Measurements from ENCODE around the gene ATP13A4.

Gene ATP13A4

DNA sequence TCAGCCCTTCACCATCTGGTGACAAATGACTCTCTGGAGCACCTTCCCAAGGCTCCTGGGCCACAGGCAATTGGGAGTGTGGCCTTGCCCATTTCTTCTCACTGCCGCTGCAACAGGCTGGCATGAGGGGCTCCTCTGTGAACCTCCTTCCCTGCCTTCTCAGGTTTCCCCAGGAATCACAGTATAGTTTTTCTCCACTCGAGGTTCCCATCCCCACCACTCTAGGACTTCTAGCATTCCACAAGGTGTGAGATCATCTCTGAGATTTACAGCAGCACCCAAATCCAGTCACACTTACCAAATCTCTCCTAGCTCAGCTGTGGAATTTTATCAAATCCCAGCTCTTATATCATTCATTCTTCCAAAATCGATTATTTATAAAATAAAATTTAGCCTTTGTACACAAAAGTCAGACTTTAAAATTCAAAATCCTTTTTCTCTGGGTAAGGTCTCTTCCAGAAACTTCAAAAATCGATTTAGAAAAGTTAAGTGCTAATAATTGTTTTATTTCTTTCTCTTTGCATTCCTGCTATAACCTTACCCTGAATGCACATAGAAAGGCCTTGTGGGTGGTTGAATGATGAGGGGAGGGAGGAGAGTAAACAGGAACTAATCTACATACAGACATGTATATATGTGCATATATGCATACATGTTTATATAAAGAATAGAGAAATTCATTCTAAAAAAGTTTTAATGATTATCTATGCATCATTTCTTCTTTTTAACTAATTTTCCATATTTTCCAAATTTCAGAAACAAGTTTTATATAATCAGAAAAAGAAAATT, 18.9 kb upstream of the ATP13A4 start:
- H3K9me3 Mint-ChIP-seq = no peaks in the 10 kb centered on the region
- H3K36me3 Mint-ChIP-seq (ENCODE audit: low read depth) = no peaks in the 10 kb centered on the region
- peaks cover 3% of the 10 kb centered on the region for H3K4me1 Mint-ChIP-seq (ENCODE audit: low read depth)
- no peaks in the 10 kb centered on the region for H3K27me3 Mint-ChIP-seq (ENCODE audit: low read depth)
- H3K4me3 Mint-ChIP-seq = no peak overlapping the region
- no peak overlapping the region for H3K27ac Mint-ChIP-seq

DNA sequence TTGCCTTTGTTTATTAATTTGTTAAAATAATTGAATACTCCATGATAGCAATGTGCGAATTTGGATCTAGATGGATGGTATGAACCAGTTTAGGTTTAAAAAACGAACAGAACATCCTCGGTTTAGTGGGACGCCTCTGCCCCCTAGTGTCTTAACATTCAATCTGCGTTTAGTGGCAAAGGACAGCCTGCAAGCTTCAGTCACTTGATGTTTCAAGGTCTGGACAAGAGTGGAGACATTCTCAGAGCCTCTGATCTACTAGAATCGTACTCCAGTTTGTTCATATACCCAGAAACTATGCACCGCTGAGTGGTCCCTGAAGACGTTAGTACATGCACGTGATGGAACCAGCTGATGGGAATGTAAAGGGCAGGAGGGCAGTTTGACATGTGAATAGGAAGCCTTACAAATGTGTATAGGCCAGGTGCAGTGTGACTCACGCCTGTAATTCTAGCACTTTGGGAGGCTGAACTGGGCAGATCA, 17.8 kb upstream of the ATP13A4 start:
- no peaks in the 10 kb centered on the region for H3K9me3 Mint-ChIP-seq
- H3K36me3 Mint-ChIP-seq (ENCODE audit: low read depth) = no peaks in the 10 kb centered on the region
- H3K27ac Mint-ChIP-seq = no peak overlapping the region
- no peak overlapping the region for H3K4me3 Mint-ChIP-seq
- H3K27me3 Mint-ChIP-seq (ENCODE audit: low read depth) = peaks cover 3% of the 10 kb centered on the region
- H3K4me1 Mint-ChIP-seq (ENCODE audit: low read depth) = peaks cover 3% of the 10 kb centered on the region

DNA sequence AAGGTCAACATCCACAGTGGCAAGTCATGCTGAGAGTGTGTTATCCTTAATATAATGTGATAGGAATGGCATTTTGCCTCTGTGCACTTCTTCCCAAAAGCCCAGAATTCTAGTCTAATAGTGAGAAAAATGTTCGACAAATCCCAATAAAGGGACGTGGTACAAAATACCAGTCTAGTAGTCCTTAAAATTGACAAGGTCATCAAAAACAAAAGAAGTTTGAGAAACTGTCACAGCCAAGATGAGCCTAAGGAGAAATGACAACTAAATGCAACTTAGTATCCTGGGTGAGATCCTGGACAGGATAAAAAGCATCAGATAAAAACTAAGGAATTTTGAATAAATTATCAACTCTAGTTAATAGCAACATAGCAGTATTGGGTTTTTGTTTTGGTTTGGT, 14.4 kb upstream of the ATP13A4 start:
- H3K4me1 Mint-ChIP-seq (ENCODE audit: low read depth) = peaks cover 3% of the 10 kb centered on the region
- H3K9me3 Mint-ChIP-seq = no peaks in the 10 kb centered on the region
- no peaks in the 10 kb centered on the region for H3K36me3 Mint-ChIP-seq (ENCODE audit: low read depth)
- H3K4me3 Mint-ChIP-seq = no peak overlapping the region
- H3K27me3 Mint-ChIP-seq (ENCODE audit: low read depth) = peaks cover 4% of the 10 kb centered on the region
- H3K27ac Mint-ChIP-seq = no peak overlapping the region

DNA sequence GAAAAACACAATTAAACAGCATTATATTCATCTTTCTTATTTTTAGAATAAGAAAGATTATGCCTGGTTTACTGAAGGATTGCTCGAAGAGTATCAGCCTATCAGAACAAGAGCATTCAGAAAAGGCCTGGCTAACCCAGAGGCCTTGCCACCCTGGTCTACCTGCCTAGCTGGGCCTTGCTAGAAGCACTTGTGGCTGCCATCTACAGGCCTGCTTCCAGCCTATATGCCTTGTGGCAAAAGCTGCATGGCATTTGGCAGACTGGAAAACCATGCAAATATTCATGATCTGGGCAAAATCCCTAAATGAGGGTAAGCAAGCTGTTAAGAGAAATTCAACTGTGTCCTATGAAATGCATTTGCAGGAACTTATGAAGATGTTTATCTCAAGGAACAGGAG, 9.3 kb upstream of the ATP13A4 start:
- Mint-ChIP-seq H3K27me3 (ENCODE audit: low read depth) (peaks cover 4% of the 10 kb centered on the region), H3K9me3 (no peaks in the 10 kb centered on the region), H3K4me3 (no peak overlapping the region), H3K36me3 (ENCODE audit: low read depth) (no peaks in the 10 kb centered on the region), H3K27ac (no peak overlapping the region), H3K4me1 (ENCODE audit: low read depth) (no peaks in the 10 kb centered on the region)

DNA sequence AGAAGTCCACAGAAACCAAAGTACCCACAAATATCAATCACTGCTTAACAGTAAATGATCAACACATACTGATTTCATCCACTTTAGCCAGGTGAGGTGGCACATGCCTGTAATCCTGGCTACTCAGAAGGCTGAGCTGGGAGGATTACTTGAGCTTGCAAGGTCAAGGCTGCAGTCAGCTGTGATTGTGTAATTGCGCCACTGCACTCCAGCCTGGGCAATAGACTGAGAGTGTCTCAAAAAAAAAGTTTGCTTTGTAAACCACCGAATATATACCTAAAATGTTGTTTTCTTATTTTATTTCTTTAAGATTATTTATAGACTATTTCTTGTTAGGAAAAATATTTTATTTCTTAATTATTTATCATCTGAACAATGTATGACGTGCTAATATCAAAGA, 8.7 kb upstream of the ATP13A4 start:
- Mint-ChIP-seq H3K4me3 (no peak overlapping the region), H3K4me1 (ENCODE audit: low read depth) (no peaks in the 10 kb centered on the region), H3K27ac (no peak overlapping the region), H3K36me3 (ENCODE audit: low read depth) (no peaks in the 10 kb centered on the region), H3K27me3 (ENCODE audit: low read depth) (peaks cover 4% of the 10 kb centered on the region), H3K9me3 (no peaks in the 10 kb centered on the region)

DNA sequence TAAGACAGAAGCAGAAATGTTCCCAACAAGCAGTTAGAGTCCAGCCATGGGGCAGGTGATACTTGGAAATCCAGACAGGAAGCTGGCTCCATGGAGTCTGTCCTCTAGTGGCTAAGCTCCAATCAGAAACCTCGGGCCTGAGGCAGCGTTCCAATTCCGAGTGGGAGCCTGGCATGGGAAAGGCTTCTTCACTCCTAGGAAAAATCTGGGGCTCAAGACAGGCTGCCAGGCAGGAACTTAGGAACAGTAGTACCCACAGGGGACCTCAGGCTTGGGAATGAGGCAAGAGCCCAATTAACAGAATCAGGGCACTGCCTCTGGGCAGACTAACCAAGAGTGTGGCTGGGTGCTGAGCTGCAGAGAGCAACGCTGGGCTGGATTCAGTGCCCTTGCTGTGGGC, 6.2 kb upstream of the ATP13A4 start:
- no peaks in the 10 kb centered on the region for H3K9me3 Mint-ChIP-seq
- H3K36me3 Mint-ChIP-seq (ENCODE audit: low read depth) = no peaks in the 10 kb centered on the region
- no peaks in the 10 kb centered on the region for H3K4me1 Mint-ChIP-seq (ENCODE audit: low read depth)
- H3K4me3 Mint-ChIP-seq = no peak overlapping the region
- H3K27me3 Mint-ChIP-seq (ENCODE audit: low read depth) = no peaks in the 10 kb centered on the region
- H3K27ac Mint-ChIP-seq = no peak overlapping the region

DNA sequence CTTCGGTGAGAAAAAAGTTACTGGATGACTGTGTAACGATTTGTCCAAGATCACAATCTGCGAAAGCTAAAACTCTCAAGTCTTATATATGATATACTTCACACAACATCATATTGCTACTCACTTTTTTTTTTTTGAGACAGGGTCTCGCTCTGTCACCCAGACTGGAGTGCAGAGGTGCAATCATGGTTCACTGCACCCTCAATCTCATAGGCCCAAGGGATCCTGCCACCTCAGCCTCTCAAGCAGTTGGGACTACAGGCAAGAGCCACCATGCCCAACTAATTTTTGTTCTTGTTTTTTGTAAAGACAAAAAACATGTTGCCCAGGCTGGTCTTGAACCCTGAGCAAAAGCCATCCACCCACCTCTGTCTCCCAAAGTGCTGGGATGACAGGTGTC, 5.4 kb upstream of the ATP13A4 start:
- no peaks in the 10 kb centered on the region for H3K27me3 Mint-ChIP-seq (ENCODE audit: low read depth)
- no peaks in the 10 kb centered on the region for H3K4me1 Mint-ChIP-seq (ENCODE audit: low read depth)
- H3K27ac Mint-ChIP-seq = no peak overlapping the region
- H3K9me3 Mint-ChIP-seq = no peaks in the 10 kb centered on the region
- no peak overlapping the region for H3K4me3 Mint-ChIP-seq
- H3K36me3 Mint-ChIP-seq (ENCODE audit: low read depth) = no peaks in the 10 kb centered on the region

DNA sequence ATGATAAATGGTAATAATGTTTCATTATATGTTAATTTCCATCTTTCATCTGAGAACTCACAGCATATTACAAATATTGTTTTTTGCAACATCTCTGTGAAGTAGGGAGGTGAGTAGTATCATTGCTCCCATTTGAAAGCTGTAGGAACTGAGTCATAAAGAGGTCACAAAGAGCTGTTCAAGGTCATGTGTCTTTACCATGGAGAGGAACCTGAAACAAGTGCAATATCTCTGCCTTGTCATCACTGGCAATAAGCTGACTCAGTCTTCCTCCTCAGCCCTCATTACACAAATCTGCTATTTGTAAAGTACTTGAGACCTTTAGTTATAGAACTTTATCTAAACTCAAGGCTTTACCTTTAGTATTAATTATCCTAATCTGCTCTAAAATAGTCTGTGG, 4.4 kb upstream of the ATP13A4 start:
- Mint-ChIP-seq H3K9me3 (no peaks in the 10 kb centered on the region), H3K27ac (no peak overlapping the region), H3K4me1 (ENCODE audit: low read depth) (no peaks in the 10 kb centered on the region), H3K27me3 (ENCODE audit: low read depth) (no peaks in the 10 kb centered on the region), H3K36me3 (ENCODE audit: low read depth) (no peaks in the 10 kb centered on the region), H3K4me3 (no peak overlapping the region)

DNA sequence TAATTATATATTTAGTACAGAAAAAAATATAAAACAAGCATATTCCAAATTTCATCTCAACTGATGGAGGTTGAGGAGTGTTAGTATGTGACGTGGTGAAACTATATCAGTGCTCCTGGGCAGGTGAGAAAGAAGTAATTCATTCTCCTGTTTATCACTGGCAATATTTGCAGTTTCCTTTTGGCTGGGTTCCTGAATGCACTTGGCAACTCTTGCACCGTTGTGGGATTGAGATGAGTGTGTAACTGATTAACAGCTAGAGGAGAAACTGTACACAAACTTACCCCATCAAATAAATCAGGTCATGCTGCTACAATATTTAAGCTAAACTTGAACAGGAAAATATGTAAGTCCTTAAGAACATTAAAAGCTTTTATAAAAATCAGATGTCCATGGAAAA, 2.1 kb upstream of the ATP13A4 start:
- H3K4me3 Mint-ChIP-seq = no peak overlapping the region
- H3K36me3 Mint-ChIP-seq (ENCODE audit: low read depth) = no peaks in the 10 kb centered on the region
- H3K27me3 Mint-ChIP-seq (ENCODE audit: low read depth) = no peaks in the 10 kb centered on the region
- no peaks in the 10 kb centered on the region for H3K9me3 Mint-ChIP-seq
- no peak overlapping the region for H3K27ac Mint-ChIP-seq
- H3K4me1 Mint-ChIP-seq (ENCODE audit: low read depth) = no peaks in the 10 kb centered on the region

DNA sequence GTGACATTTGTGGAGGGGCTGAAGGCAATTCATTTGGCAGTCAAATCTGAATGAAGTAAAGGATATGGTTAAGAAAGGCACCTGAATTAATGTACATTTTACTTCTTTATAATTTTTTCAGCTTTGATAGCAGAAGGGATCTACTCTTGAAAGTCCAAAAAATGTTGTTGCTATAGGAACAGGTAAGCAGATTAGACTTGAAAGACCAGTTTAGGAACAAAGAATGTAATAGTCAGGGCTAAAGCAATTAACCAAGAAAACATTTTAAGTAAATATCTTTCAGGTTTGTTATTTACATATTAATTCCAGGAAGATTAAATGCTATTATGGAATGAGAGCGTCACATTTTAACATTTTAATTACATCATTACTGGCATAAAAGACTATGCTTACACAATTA, 1.1 kb downstream of the ATP13A4 start:
- no peaks in the 10 kb centered on the region for H3K36me3 Mint-ChIP-seq (ENCODE audit: low read depth)
- no peak overlapping the region for H3K27ac Mint-ChIP-seq
- H3K9me3 Mint-ChIP-seq = no peaks in the 10 kb centered on the region
- no peaks in the 10 kb centered on the region for H3K27me3 Mint-ChIP-seq (ENCODE audit: low read depth)
- H3K4me3 Mint-ChIP-seq = no peak overlapping the region
- H3K4me1 Mint-ChIP-seq (ENCODE audit: low read depth) = no peaks in the 10 kb centered on the region

DNA sequence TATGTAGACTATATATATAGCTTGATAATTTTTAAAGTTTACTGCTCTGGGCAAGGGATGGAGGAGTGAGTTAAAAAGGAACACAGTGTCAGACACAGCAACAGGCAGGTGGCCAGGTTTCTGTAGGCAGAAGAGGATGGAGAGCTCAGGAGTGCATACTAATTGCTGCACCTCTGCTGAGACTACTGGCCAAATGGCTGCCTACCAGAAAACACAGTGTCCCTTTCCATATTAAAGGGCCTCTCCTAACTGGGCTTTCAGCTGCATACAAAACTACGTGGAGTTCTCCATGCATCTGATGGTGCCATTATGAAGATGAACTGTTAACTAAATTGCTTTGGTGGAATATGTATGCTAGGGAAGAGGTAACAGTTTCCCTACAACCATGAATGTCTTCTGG, 1.8 kb downstream of the ATP13A4 start:
- H3K36me3 Mint-ChIP-seq (ENCODE audit: low read depth) = no peaks in the 10 kb centered on the region
- no peaks in the 10 kb centered on the region for H3K9me3 Mint-ChIP-seq
- no peaks in the 10 kb centered on the region for H3K4me1 Mint-ChIP-seq (ENCODE audit: low read depth)

DNA sequence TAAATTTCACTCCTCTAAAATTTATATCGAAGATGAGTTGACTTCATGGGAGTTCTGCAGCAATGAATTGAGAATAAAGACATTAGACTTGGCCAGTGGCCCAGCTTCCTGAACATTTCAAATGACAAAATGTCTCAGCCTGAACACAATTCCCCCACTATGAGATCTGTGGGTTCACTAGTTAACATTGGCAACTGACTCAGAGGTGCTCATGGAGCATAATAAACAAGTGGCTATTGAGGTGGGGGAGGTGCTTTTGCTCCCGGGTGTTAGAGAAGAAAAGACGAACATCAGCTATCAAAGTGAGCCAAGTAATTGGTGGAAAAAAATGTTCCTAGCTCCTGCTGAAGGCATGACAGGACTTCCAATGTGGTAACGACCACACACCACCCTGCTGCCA, 6.3 kb downstream of the ATP13A4 start:
- no peaks in the 10 kb centered on the region for H3K36me3 Mint-ChIP-seq (ENCODE audit: low read depth)
- H3K27me3 Mint-ChIP-seq (ENCODE audit: low read depth) = peaks cover 7% of the 10 kb centered on the region
- no peaks in the 10 kb centered on the region for H3K4me1 Mint-ChIP-seq (ENCODE audit: low read depth)
- peaks cover 8% of the 10 kb centered on the region for H3K9me3 Mint-ChIP-seq
- no peak overlapping the region for H3K27ac Mint-ChIP-seq
- H3K4me3 Mint-ChIP-seq = no peak overlapping the region

More for the DNA sequence above, 1.8 kb downstream of the ATP13A4 start:
- Mint-ChIP-seq H3K27ac (no peak overlapping the region), H3K27me3 (ENCODE audit: low read depth) (no peaks in the 10 kb centered on the region), H3K4me3 (no peak overlapping the region)

DNA sequence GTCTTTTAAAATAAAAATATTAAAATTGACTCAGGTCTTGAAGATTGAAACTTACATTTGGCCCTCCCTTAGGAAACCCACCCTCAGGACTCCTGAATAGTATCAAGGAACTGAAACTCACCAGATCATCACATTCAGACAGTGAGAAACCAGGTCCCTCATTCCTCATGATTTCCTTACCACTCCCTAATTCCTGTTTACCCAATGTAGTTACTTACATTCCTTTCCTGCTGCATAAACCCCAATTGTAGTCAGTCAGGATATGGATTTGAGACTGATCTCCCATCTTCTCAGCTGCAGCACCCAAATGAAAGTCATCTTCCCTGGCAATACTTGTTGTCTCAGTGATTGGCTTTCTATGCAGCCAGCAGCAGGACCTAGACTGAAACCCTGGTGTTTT, 8.6 kb downstream of the ATP13A4 start:
- Mint-ChIP-seq H3K4me3 (no peak overlapping the region), H3K27ac (no peak overlapping the region)

DNA sequence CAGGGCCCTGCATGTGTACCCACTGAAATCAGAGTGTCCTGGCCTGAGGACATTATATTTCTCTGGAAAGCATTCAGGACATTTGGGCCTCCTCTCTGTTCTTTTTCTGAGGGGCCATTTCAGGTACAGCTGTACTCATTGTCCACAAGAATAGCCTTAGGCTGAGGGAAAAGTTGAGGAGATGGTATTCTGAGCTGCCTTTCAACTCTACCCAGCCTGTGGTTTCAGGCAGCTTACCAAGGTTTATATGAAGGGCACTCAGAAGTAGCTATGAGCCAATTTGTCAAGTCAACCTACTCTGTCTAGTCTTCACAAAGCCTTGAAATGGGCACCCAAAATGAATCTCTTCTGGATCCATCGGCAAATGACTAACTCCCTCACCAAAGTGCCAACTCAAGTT, 9.4 kb downstream of the ATP13A4 start:
- H3K27ac Mint-ChIP-seq = no peak overlapping the region
- H3K36me3 Mint-ChIP-seq (ENCODE audit: low read depth) = no peaks in the 10 kb centered on the region
- no peak overlapping the region for H3K4me3 Mint-ChIP-seq
- H3K9me3 Mint-ChIP-seq = peaks cover 8% of the 10 kb centered on the region
- H3K4me1 Mint-ChIP-seq (ENCODE audit: low read depth) = no peaks in the 10 kb centered on the region
- H3K27me3 Mint-ChIP-seq (ENCODE audit: low read depth) = peaks cover 7% of the 10 kb centered on the region

More for the DNA sequence above, 8.6 kb downstream of the ATP13A4 start:
- peaks cover 8% of the 10 kb centered on the region for H3K9me3 Mint-ChIP-seq
- H3K4me1 Mint-ChIP-seq (ENCODE audit: low read depth) = no peaks in the 10 kb centered on the region
- peaks cover 7% of the 10 kb centered on the region for H3K27me3 Mint-ChIP-seq (ENCODE audit: low read depth)
- no peaks in the 10 kb centered on the region for H3K36me3 Mint-ChIP-seq (ENCODE audit: low read depth)

DNA sequence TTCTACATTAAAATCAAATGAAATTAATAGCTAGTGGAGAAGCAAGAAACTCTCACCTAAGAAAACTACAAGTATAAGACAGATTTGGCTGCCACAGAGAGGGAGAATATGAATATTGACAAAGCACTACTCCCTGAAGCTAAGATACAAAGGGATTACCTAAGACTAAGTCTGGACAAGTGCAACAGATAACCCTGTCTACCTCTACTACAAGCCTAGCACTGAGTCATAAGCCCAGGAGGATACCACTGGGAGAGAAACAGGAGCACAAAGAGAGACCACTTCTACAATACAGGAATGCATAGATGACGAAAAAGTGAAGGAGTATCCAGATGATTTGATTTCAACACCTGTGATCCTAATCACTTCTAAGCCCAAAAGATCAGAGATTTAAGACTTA, 10.4 kb downstream of the ATP13A4 start:
- Mint-ChIP-seq H3K27ac (no peak overlapping the region), H3K9me3 (peaks cover 8% of the 10 kb centered on the region), H3K4me1 (ENCODE audit: low read depth) (no peaks in the 10 kb centered on the region), H3K4me3 (no peak overlapping the region), H3K27me3 (ENCODE audit: low read depth) (peaks cover 7% of the 10 kb centered on the region), H3K36me3 (ENCODE audit: low read depth) (no peaks in the 10 kb centered on the region)

All from T-helper 1 cell treated with Interleukin-12 subunit alpha and Interleukin-12 subunit beta and Interleukin-4 antibody, amounts not matched to agents 30 μg/mL and 1 μg/mL, for 36 hours (primary cell).